GM15510 (cell line): Measurements from ENCODE around the gene PCTP.

Source experiments
- POLR2A ChIP-seq: IDR thresholded peaks from 3 replicates; pipeline ENCODE4 v1.6.1; 2011; ENCODE audit warnings: borderline replicate concordance; ENCODE audit not compliant: insufficient read length; ENCODE audit errors: extremely low read depth

PCTP gene

GRCh38 chr17:55783684-55784245, 32.9 kb downstream of the PCTP start:
- no peak for TF ChIP-seq POLR2A

- no peak for TF ChIP-seq POLR2A
Observed at GRCh38 chr17:55784666-55785065, 33.8 kb downstream of the PCTP start.

GRCh38 chr17:55785181-55785580, 34.3 kb downstream of the PCTP start:
- TF ChIP-seq POLR2A: no peak

GRCh38 chr17:55793272-55793671, 42.4 kb downstream of the PCTP start:
- no peak for TF ChIP-seq POLR2A

- no peak for TF ChIP-seq POLR2A
Observed at GRCh38 chr17:55794725-55795482, 44.1 kb downstream of the PCTP start.

GRCh38 chr17:55806745-55807495, 56.1 kb downstream of the PCTP start:
- no peak for TF ChIP-seq POLR2A

- no peak for TF ChIP-seq POLR2A
Observed at GRCh38 chr17:55811536-55811935, 60.7 kb downstream of the PCTP start.

GRCh38 chr17:55812323-55812722, 61.5 kb downstream of the PCTP start:
- TF ChIP-seq POLR2A: no peak

- no peak for TF ChIP-seq POLR2A
Observed at GRCh38 chr17:55813944-55814343, 63.1 kb downstream of the PCTP start.

- TF ChIP-seq POLR2A: no peak
Observed at GRCh38 chr17:55814377-55814776, 63.5 kb downstream of the PCTP start.

- TF ChIP-seq POLR2A: no peak
Observed at GRCh38 chr17:55816532-55817396, 65.9 kb downstream of the PCTP start.

GRCh38 chr17:55817397-55817709, 66.5 kb downstream of the PCTP start:
- TF ChIP-seq POLR2A: no peak

- TF ChIP-seq POLR2A: no peak
Observed at GRCh38 chr17:55818026-55818425, 67.2 kb downstream of the PCTP start.

- TF ChIP-seq POLR2A: no peak
Observed at GRCh38 chr17:55818451-55819375, 67.9 kb downstream of the PCTP start.
